ENCODE measurements around the gene EIF5A.

The EIF5A gene

DNA sequence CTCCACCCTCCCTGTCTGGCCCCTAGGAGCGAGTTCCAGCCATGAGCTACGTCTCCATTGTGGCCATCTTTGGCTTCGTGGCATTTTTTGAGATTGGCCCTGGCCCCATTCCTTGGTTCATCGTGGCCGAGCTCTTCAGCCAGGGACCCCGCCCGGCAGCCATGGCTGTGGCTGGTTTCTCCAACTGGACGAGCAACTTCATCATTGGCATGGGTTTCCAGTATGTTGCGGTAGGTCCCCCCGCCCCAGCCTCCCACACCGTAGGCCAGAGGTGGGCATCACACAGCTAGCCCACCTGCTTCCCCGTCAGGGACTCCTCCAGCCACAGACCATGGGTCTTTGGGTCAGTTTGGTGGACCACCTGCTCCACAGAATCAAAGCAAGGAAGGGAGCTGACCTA lies 21.7 kb upstream of the EIF5A start:
- DNase-seq, result no peak

DNA sequence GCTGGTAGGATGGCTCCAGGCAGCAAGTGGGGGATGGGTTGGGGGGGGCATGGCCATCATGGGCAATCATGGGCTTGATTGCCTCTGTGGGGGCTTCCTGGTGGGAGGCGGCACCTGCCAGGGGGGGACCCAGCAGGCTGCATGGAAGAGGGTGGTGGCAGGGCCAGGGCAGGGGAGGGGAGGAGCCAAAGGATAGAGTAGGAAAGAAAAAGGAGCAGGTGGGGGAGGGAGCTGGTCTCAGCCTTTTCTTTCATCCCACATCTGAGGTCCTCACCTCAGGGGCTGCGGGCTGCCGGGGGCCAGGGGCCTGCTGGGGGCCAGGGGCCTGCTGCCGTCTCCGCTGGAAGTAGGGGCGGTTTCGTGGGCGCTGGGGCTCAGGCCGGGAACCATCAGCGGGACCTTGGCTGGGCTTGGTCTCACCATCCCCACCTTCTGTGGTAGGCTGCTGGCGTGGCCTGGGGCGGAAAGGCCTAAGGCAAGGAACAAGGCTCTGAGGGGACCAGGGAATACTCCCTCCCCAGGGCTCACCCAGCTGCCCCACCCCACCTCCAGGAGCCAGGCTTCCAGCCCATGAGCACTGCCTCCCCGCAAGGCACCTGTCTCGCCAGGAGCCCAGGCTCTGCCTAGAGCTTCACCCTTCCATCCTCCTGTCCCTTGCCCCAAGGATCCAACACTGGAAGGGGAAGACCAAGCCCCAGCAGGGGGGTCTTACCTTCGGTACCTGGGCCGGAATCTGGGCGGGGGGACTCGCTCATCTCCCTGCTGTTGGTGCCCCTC lies 18.0 kb upstream of the EIF5A start:
- no peak for DNase-seq

DNA sequence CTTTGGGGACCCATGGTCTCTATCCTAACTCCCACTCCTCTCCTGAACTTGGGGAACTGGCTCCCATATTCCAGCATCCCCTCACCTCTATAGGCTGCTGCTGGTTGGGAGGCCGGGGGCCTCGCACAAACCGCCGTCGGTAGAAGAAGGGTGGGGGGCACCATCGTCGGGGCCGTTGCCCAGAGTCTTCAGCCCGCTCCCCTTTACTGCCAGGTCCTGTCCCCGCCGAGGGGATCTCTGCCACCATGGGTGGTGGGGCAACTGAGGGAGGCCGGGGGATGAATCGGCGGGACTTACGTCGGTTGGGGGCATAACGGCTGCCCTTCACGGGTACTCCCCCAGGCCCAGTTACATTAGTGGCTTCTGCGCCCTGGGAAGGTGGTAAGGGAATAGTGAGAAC lies 17.3 kb upstream of the EIF5A start:
- DNase-seq, result no peak

DNA sequence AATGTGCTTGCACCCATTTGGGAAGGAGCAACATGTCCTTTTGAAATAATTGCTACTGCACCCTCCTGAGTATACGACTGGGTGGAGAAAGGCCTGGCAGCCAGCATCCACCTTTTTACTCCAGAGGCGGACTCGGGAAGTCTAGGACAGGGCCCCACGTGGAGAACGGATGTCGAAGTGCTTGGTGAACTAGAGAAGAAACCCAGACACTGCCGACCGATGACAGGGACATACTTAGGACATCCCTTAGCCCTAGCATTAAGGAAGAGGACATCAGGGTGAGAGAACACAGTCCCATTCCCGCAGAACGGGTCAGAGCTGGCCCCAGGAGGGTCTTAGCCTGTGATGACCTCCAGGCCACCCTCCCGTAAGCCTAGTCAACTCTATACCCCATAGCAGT lies 16.7 kb upstream of the EIF5A start:
- no peak for DNase-seq

DNA sequence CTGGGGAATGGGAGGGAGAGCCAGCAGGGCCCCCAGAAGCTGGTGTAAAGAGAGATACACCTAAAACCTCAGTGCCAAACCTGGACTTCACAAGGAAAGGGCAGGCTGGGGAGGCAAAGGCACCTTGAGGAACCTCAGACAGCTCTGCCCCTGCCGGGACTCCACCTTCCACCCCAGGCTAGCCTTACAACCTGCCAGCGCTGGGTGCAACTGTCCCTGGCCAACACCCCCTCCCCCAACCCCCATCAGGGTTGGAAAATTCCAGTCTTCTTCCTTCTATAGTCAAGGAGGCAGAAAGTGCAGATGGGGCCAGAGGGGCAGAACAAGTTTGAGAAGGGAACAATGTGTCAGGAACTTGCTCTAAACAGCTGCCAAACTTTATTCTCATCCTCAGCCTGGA lies 15.2 kb upstream of the EIF5A start:
- no peak for DNase-seq

DNA sequence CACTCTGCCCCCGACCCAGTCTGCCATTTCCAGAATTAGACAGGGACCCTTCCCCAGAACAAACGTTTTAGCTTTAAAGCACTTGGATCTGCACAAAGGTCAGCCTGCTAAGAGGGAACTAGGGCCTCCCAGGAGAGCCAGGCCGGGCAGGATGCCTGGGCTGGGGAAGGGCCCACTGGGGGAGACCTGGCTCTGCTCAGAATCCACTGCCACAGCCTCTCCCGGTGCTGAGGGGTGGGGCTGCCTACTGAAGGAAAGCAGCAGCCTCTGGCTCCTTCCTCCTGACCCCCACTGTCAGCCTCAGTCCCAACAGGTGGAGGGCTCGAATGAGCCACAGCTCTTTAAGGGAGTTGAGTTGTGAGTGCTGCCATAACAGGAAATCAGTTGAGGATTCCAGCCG lies 14.7 kb upstream of the EIF5A start:
- DNase-seq, result no peak

DNA sequence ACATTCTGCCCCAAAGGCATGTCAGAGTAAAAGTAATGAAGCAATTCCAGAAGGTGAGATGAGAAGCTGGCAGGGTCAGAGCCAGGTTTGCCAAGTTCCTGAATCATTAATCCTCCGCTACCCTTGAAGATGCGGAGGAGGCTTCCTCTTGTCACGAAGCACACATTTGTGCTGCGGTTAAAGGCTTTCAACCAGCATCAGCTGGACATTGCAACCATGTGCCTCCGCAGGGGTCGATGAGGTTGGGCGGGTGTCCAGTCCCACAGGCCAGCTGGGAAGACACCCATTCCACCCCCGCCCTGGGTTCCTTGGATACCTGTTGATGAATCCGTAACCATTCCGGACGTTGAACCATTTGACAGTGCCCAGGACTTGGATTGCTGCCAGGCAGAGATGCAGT lies 14.3 kb upstream of the EIF5A start:
- no peak for DNase-seq

DNA sequence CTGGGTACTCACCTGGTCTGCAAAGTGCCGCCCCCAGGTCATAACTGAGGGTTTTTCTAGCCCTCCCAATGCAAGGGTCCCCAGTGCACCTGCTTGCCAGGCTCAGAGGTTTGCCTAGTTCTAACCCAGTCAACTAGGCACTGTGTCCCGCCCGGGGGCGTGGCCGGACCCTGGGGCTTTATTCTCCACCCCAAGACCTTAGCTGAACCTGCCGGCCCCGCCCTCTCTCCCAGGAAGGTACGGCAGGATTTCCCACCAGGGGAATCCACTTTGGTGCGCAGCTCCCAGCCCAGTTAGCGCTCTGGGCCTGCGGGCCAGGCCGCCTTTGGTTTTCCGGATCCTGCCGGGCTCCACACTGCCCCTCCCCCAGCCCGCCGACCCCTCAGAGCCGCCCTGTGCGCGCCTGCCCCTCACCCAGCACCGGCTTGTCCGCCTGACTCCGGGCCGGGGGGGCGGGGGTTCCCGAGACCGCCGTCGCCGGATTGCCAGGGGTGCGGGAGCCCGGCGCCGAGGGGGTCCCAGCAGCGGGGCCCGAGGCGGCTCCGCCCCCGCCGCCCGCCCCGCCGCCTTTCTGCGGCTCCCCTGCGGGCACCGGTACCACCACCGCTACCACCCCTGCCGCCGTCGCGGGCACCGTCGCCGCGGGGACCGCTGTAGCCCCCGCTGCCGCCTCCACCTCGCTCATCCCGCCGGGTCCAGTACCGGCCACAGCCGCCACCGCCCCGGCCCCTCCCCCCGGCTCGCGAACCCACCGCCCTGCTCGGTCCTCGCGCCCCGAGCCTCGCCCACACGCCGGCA lies 13.4 kb upstream of the EIF5A start:
- DNase-seq, result no peak

DNA sequence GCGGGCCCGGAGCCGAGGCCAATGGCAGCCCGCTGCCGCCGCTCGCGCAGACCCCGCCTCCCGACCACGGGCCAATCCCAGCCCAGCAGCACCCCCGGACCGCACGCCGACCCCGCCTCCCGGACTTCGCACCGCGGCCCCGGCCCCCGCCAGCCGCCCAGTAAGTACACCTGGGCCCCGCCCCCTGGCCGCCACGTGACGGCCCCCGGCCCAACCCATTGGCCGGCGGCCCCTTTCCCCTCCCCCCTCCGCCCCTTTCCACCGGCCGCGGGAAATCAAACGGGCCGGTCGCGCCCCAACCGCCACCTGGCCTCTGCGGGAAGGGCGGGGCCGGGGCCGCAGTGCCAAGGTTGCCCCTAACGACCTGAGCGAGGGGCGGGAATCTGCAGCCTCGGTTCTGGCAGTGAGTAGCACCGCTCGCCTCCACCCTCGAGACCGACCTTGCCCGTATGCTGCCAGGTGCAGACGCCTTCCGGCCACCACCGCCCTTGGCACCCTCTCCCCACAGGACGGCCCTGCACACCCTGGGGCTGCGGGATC lies 12.7 kb upstream of the EIF5A start, which contains the start of gene YBX2:
YBX2 (minus strand) TSS at position 26 of the 540 bp plus-strand sequence. CDS start 139 bp downstream, outside the sequence.
- no peak for DNase-seq

DNA sequence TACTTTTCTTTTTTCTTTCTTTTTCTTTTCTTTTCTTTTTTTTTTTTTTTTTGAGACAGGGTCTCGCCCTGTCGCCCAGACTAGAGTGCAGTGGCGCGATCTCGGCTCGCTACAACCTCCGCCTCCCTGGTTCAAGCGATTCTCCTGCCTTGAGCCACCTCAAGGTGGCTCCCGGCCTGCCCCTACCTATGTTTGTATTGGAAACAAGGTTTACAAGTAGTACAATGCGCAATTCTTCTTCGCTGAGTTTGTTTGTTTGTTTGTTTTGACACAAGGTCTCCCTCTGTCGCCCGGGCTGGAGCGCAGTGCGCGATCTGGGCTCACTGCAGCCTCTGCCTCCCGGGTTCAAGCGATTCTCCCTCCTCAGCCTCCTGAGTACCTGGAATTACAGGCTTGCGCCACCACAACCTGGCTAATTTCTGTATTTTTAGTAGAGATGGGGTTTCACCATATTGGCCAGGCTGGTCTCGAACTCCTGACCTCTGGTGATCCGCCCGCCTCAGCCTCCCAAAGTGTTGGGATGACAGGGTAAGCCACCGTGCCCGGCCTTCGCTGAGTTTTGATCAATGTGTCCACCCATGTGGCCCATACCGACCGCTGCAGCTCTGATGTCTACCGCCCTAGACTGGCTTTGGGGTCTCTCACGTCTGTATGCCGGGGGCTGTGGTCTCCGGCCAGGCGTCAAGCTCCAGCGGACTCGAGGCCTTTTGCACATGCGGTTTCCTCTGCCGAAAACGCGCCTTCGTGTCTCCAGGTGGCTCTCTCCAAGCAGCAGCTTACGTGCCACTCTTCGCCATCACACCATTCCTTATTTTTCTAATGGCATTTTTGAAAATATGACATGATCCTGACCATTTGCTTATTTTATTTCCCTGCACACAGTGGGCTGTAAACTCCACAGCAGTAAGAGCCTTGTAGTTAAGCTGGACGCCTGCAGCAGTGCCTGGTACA lies 11.9 kb upstream of the EIF5A start:
- no peak for DNase-seq

DNA sequence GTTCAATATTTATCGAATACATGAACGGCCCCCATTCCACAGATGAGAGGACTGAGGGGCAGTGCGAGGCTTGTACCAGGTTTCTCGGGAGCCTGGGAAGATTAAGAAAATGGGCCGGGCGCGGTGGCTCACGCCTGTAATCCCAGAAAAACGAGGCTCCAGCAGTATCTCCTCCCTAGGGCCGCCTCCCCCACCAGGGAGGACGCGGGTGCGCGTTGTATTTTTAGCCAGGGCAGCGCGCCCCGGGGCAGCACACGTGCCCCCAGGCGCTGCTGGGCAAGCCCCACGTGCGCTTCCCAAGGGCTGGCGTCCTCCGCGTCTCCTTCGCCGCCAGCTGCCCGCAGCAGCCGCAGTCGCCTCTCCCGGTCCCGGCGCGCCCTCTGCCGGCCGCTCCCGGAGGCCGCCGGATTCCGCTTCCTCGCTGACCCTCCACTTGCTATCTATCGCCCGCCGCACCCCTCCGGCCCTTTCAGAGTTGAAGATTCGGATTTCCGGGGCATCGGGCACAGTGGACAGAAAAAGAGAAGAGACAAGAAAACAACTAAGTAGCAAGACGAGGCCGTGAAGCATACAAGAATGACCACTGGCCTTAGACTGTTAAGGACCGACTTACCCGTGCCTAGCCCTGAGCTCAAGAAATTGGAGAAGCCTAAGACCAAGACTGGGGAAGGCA lies 11.1 kb upstream of the EIF5A start:
- DNase-seq, result peak; percentile 80

DNA sequence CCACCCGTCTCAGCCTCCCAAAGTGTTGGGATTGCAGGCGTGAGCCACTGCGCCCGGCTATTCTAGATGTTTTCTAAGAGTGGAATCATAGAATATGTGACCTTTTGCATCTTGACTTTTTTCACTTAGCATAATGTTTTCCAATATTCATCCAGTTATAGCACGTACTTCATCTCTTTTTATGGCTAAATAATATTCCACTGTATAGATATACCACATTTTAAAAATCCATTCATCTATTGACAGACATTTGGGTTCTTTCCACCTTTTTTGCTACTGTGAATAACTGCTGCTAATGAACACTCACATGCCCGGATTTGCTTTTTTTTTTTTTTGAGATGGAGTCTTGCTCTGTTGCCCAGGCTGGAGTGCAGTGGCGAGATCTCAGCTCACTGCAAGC lies 3.2 kb upstream of the EIF5A start:
- DNase-seq, result no peak

DNA sequence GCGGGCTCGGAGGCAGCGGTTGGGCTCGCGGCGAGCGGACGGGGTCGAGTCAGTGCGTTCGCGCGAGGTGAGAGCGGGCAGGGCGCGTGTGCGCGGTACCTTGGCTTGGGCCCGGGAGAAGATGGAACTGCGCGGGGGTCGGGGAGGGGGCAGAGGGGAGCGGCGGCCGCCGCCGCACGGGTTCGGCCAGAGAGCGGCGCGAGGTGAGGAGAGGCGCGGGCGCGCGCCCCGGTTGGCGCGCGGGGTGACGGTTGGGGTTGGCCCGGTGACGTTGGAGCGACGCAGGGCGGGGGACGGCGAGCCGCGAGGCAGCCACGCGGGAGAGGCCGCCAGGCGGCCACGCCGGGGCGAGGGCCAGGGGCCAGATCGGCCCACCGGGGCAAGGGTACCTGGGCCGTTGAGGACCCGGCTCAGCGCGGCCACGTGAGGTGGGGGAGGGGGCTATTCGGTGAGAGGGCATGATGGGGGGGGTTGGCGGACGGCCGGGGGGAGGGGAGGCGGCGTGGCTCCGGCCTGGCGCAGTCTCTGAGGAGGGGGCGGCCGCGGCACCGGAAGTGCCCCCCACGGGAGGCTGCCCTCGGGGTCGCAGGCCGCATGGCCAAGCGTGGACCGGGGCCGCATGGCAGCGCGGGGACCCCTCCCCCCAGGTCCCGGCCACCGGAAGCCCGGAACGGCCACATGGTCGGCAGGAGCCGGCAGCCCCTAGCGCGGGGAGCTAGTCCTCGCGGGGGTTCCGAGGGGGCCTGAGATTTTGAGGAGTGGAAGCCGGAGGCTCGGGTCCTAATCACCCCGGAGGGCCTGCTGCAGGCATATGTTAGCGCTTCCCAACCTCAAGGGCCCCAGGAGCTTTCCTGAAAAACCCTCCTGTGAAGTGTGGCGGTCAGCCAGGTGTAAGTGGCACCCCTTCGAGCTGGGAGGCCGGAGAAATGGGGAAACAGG lies 527 bp downstream of the EIF5A start:
- DNase-seq, result peak; percentile 51

DNA sequence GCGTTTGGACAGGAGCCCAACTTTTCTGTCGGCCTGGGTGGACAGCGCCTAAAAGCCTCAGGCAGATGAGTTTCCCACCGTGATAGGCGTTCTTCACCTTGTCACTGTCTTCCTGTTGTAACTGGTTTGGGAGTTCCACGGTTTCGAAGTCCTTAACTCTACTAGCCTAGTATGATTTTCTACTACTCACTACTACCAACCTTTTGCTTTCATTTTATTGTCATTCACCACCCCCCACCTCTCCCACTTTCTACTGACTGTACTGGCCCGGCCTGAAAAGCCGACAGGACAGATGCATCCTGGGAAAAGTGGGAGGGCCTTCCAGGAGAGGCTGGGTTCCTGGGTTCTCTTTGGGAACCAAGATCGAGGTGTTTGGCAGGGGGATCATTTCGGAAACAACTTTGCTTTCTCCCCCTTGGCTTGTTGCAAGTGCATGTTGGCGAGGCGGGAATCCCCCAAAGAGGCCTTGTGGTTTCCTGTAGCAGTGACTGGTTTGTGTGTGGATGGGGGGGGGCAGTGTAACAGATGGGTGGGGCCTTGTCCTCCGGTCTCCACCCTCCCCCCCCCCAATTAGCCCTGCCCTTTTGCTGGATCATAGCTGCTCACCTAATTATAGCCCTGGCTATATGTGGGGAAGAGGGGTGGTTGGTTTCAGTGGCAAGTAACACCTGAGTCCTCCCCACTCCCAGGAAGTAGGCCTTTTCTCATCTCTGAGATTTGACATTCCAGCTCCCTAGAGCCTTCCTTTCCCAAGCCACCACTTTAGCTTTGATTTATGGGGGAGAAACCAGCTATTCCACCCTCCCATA lies 1.4 kb downstream of the EIF5A start:
- DNase-seq, result peak; percentile 40

DNA sequence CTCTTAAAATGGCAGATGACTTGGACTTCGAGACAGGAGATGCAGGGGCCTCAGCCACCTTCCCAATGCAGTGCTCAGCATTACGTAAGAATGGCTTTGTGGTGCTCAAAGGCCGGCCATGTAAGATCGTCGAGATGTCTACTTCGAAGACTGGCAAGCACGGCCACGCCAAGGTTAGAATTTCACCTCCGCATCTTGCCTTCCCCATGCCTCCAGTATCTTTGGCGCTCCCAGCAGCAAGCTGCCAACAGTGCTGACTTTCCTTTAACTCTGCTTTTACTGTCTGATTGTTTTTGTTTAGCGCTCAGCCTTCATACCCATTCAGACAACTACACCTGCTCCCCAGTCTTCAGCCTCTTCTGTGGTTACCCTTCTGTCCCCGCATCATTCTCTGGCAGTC lies 2.2 kb downstream of the EIF5A start:
- no peak for DNase-seq

DNA sequence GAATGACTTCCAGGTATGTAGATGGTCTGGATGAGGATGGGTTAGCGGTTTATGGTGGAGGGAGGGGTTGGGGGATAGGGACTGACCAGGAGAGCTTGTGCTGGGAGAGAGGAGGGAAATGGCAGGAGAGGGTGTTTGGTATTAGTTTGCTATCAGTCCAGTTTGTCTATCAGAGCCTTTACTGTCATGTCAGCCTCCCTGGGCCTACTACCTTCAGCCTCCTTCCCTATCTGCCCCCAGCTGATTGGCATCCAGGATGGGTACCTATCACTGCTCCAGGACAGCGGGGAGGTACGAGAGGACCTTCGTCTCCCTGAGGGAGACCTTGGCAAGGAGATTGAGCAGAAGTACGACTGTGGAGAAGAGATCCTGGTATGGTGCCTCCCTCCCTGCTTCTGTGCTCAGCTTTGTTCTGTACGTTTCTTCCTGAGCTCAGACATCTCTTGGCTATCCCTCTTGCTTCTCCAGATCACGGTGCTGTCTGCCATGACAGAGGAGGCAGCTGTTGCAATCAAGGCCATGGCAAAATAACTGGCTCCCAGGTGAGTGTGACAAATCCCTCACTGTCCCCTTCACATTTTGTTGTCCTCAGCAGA lies 3.8 kb downstream of the EIF5A start:
- DNase-seq, result no peak

DNA sequence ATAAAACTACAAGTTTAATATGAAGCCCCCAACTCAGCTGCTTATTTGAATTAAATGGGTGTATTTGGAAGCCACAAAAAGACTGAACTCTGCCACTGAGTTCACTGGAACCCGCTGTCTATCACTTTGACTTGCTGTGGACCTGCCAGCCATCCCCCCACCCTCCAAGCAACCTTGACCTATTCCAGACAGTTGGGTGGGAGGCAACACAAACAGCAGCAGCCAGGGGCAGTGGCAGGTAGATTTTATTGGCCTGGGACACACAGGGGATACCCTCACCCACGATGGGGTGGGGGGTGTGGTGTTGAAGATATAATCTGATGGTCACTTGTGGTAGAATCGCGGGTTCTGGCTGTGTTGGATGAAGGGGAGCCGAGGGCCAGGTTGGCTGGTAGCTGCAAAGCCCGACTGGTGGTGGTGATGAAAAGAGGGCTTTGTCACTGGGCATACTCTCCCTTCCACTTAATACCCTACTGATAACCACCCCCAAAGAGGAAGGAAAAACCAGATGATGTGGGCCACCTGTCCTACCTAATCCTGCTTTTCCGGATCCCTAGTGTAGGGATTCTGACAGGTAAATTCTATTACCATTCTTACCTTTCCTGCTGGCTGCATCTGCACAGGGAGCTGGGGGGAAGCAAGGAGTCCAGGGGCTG lies 5.1 kb downstream of the EIF5A start:
- no peak for DNase-seq

DNA sequence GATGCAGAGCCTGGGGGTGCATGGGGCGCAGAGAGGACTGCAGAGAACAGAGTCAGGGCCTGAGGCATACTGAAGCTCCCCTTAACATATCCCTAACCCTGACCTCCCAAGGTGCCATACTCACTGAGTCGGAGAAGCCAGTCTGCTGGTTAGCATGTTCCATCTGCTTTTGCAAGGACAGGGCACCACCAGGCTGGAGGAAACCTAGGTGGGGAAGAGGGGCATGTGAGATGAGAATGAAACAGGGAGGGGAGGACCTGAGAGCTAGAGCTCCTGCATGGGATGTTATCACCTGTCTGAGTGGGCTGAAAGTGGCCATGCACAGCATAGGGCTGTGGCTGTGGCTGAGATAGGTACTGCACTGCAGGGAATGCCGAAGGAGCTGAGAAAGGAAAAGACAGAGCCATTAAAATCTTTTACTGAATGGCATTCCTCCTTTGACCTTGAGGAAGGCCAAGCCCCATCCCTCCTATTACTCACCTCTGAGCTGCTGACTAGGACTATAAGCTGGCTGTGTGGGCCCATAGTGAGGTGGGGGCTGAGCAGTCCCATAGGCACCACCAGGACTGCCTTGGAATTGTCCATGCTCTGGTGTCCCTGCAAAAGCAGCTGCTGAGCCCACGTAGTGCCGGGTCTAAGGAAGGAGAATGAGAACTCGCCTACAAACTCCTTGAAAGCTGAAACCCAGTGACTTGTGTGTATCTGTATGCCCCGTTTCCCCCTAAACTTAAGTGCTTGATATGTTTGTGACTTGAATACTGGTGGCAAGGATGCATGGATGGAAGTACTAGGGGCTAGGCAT lies 5.9 kb downstream of the EIF5A start:
- no peak for DNase-seq
